ENCODE results near the gene HRK. TPM values are rescaled to one million over a fixed set of nuclear protein-coding genes. Genes with fewer than 3 reads are reported as not detected.

The HRK gene
- total and polyA plus RNA-seq, 8 donors: 0.04 to 0.16 (median 0.10) TPM; not detected in 4

GRCh38 chr12:116894913-116895312, 13.7 kb upstream of the HRK start:
- WGBS, 2 donors: 71 to 77% methylated on average over 3 of the region's 3 CpGs
- Histone ChIP-seq H3K4me3 (no peak overlapping the region), H3K27me3 (no peaks in the 10 kb centered on the region), H3K4me1 (no peaks in the 10 kb centered on the region), H3K36me3 (no peaks in the 10 kb centered on the region), H3K27ac (no peak overlapping the region), H3K9me3 (no peaks in the 10 kb centered on the region)
- no peak for TF ChIP-seq CTCF (IDR thresholded peaks at IDR 0.05)
- no peak for FAIRE-seq
- no peak for DNase-seq
- intact Hi-C loops (cut with DNase I): no loop called here
- ATAC-seq: no peak

GRCh38 chr12:116892349-116893140, 11.3 kb upstream of the HRK start:
- ATAC-seq (no peak), DNase-seq (no peak), FAIRE-seq (no peak)
- intact Hi-C loops (cut with DNase I): no loop called here
- no peaks in the 10 kb centered on the region for H3K4me1 ChIP-seq
- no peak overlapping the region for H3K4me3 ChIP-seq
- no peak for TF ChIP-seq CTCF (IDR thresholded peaks at IDR 0.05)
- WGBS, 2 donors: 66 to 82% methylated on average over 12 of the region's 12 CpGs
- no peaks in the 10 kb centered on the region for H3K27me3 ChIP-seq
- H3K9me3 ChIP-seq: no peaks in the 10 kb centered on the region
- no peak overlapping the region for H3K27ac ChIP-seq
- no peaks in the 10 kb centered on the region for H3K36me3 ChIP-seq

GRCh38 chr12:116891019-116891418, 9.8 kb upstream of the HRK start:
- H3K9me3 ChIP-seq: no peaks in the 10 kb centered on the region
- H3K4me1 ChIP-seq: no peaks in the 10 kb centered on the region
- no peak overlapping the region for H3K27ac ChIP-seq
- intact Hi-C loops (cut with DNase I): no loop called here
- no peaks in the 10 kb centered on the region for H3K36me3 ChIP-seq
- 67 to 79% methylated on average over 3 of the region's 3 CpGs for WGBS, 2 donors
- FAIRE-seq: no peak
- TF ChIP-seq CTCF (IDR thresholded peaks at IDR 0.05): no peak
- H3K27me3 ChIP-seq: no peaks in the 10 kb centered on the region
- ATAC-seq: no peak
- no peak overlapping the region for H3K4me3 ChIP-seq
- no peak for DNase-seq

GRCh38 chr12:116890330-116890729, 9.1 kb upstream of the HRK start:
- Histone ChIP-seq H3K27ac (no peak overlapping the region), H3K27me3 (no peaks in the 10 kb centered on the region), H3K4me3 (no peak overlapping the region), H3K4me1 (no peaks in the 10 kb centered on the region), H3K36me3 (no peaks in the 10 kb centered on the region), H3K9me3 (no peaks in the 10 kb centered on the region)
- no peak for FAIRE-seq
- no peak for TF ChIP-seq CTCF (IDR thresholded peaks at IDR 0.05)
- no peak for DNase-seq
- WGBS, 2 donors: 91 to 98% methylated on average over 2 of the region's 2 CpGs
- intact Hi-C loops (cut with DNase I): no loop called here
- no peak for ATAC-seq

- Histone ChIP-seq H3K36me3 (no peaks in the 10 kb centered on the region), H3K27me3 (peaks cover 0 to 3% (median 0%) of the 10 kb centered on the region in 4 donors), H3K4me1 (no peaks in the 10 kb centered on the region), H3K27ac (no peak overlapping the region), H3K9me3 (no peaks in the 10 kb centered on the region), H3K4me3 (no peak overlapping the region)
- TF ChIP-seq CTCF (IDR thresholded peaks at IDR 0.05): no peak
- intact Hi-C loops (cut with DNase I): no loop called here
- 61 to 67% methylated on average over 6 of the region's 6 CpGs for WGBS, 2 donors
- ATAC-seq (no peak), DNase-seq (no peak), FAIRE-seq (no peak)
Observed at GRCh38 chr12:116887897-116888296, 6.7 kb upstream of the HRK start.
